Measurements from ENCODE around the gene NDUFS7. TPM values are rescaled to one million over a fixed set of nuclear protein-coding genes. Genes with fewer than 3 reads are reported as not detected.
A peak's percentile ranks its signal among the peaks of the same experiment; 100 is the strongest.

The NDUFS7 gene
- total and polyA plus RNA-seq, 11 donors, result 205 to 717 (median 336) TPM

- H3K36me3 ChIP-seq, result peaks cover 0 to 68% (median 60%) of the 10 kb centered on the region in 9 donors
- peaks cover 2 to 26% (median 19%) of the 10 kb centered on the region in 12 donors for H3K4me1 ChIP-seq
- H3K27me3 ChIP-seq, result no peaks in the 10 kb centered on the region
- ATAC-seq, result no peak
- DNase-seq, result no peak
- no peak overlapping the region for H3K4me3 ChIP-seq
- TF ChIP-seq CTCF (IDR thresholded peaks at IDR 0.05) (no peak), POLR2A (IDR thresholded peaks at IDR 0.05) (no peak)
- intact Hi-C loops (cut with DNase I), result loop anchor here in 1 of 10 donors (5.0 kb wide), 1 partner anchor 158 kb away; the partner anchor contains the start of gene FAM174C
- WGBS, 4 donors, result 88 to 92% (median 90%) methylated on average over 21 of the region's 21 CpGs
- no peak overlapping the region for H3K27ac ChIP-seq
- H3K9me3 ChIP-seq, result no peaks in the 10 kb centered on the region
Measured at GRCh38 chr19:1435378-1435989, 51.8 kb downstream of the NDUFS7 start.

GRCh38 chr19:1437609-1438008 lies 53.9 kb downstream of the NDUFS7 start:
- Histone ChIP-seq H3K4me3 (peak overlapping the region in 7 of 12 donors; percentile 57 to 100 (median 92)), H3K9me3 (no peaks in the 10 kb centered on the region), H3K36me3 (peaks cover 8 to 66% (median 62%) of the 10 kb centered on the region in 9 donors), H3K27me3 (no peaks in the 10 kb centered on the region), H3K27ac (peak overlapping the region in 1 of 12 donors; percentile 94), H3K4me1 (peaks cover 2 to 30% (median 20%) of the 10 kb centered on the region in 12 donors)
- DNase-seq (no peak), ATAC-seq (no peak)
- no peak for TF ChIP-seq CTCF (IDR thresholded peaks at IDR 0.05)
- TF ChIP-seq POLR2A (IDR thresholded peaks at IDR 0.05), result no peak
- intact Hi-C loops (cut with DNase I), result loop anchor here in 1 of 10 donors (5.0 kb wide), 1 partner anchor 160 kb away; the partner anchor contains the start of gene FAM174C
- WGBS, 4 donors, result 60 to 68% (median 63%) methylated on average over 8 of the region's 8 CpGs

- H3K4me3 ChIP-seq, result peak within 1 kb of the TSS; percentile 57 to 100 (median 92)
- peak; percentile 95 to 99 (median 96) for DNase-seq
- H3K27me3 ChIP-seq, result no peaks in the 10 kb centered on the region
- peak within 1 kb of the TSS; percentile 78 to 94 (median 90) for H3K27ac ChIP-seq
- H3K4me1 ChIP-seq, result peaks cover 2 to 30% (median 20%) of the 10 kb centered on the region in 12 donors
- intact Hi-C loops (cut with DNase I), result loop anchor here in 1 of 10 donors (5.0 kb wide), 1 partner anchor 161 kb away; the partner anchor contains the start of gene FAM174C
- 1 to 2% (median 1%) methylated on average over 42 to 100 of the region's 100 CpGs for WGBS, 4 donors
- TF ChIP-seq POLR2A (IDR thresholded peaks at IDR 0.05) (peak in 1 of 2 donors; percentile 95), CTCF (IDR thresholded peaks at IDR 0.05) (peak; percentile 89 to 99 (median 94))
- peaks cover 8 to 64% (median 57%) of the 10 kb centered on the region in 9 donors for H3K36me3 ChIP-seq
- H3K9me3 ChIP-seq, result no peaks in the 10 kb centered on the region
- peak; percentile 86 to 95 (median 91) for ATAC-seq
Measured at GRCh38 chr19:1438035-1438932, 54.6 kb downstream of the NDUFS7 start, which contains the start of gene RPS15. Gene RPS15 (plus strand): TSS chr19:1438396. CDS start chr19:1438426, 30 bp downstream.
